Left lung (tissue), 10 donors: ENCODE results near the gene INPP4B. TPM values are rescaled to one million over a fixed set of nuclear protein-coding genes. Genes with fewer than 3 reads are reported as not detected.
"Not testable (repeated sequence)": the region's sequence is repeated elsewhere in the genome, so short reads cannot be mapped to it uniquely, and the experiment has no call there.

Source experiments
- ATAC-seq: fragments of 200-7000 bp; cut with Tn5 transposase; one replicate; pipeline ENCODE4 v1.9.1; 2020; ENCODE audit warnings: moderate library complexity
- DNase-seq, 4 donors: peaks; one replicate each; pipeline ENCODE4 v3.0.0-alpha.2; 2013 to 2020
- H3K27ac ChIP-seq, 2 donors: fragments of 200-600 bp; sonication (generic) in 1 of 2; one replicate each; pipeline versions ENCODE4 v1.5.0 to v1.8.0; 2020 to 2021
- H3K27me3 ChIP-seq, 2 donors: fragments of 200-600 bp; sonication (generic) in 1 of 2; one replicate each; pipeline versions ENCODE4 v1.5.0 to v1.8.0; 2020 to 2021
- H3K36me3 ChIP-seq, 2 donors: fragments of 200-600 bp; sonication (generic) in 1 of 2; one replicate each; pipeline versions ENCODE4 v1.5.0 to v1.8.0; 2020 to 2021
- H3K4me1 ChIP-seq, 2 donors: fragments of 200-600 bp; one replicate each; pipeline ENCODE4 v1.8.0; 2021
- H3K4me3 ChIP-seq, 2 donors: fragments of 200-600 bp; sonication (generic) in 1 of 2; one replicate each; pipeline versions ENCODE4 v1.5.0 to v1.8.0; 2020 to 2021; ENCODE audit warnings: mild to moderate bottlenecking in 1 of 2
- H3K9me3 ChIP-seq, 2 donors: fragments of 200-600 bp; sonication (generic) in 1 of 2; one replicate each; pipeline versions ENCODE4 v1.5.0 to v1.8.0; 2020 to 2021
- intact Hi-C, 2 donors: fragments of 100-400 bp; cut with DNase I; formaldehyde crosslinking; loops; one replicate each; pipeline versions ENCODE4 v1.11.2 to v1.14.2; 2022
- polyA plus RNA-seq, 6 donors: library from polyadenylated mRNA; unstranded; fragments of 120-200 nt; gene quantifications; one replicate each; pipeline ENCODE4 v1.2.1, GENCODE V29; 2013; ENCODE audit not compliant: insufficient read length in 6 of 6
- total RNA-seq, 2 donors: library from RNA; stranded (reverse); fragmentation: NEBNext Ultra II Directional; extraction: Animal tissue kit (Norgen Biotek cat#: 25700); gene quantifications; one replicate each; pipeline ENCODE4 v1.2.1, GENCODE V29; 2021
- TF ChIP-seq, protein P1 (sequence below), 2 donors: fragments of 200-600 bp; sonication (generic) in 1 of 2; IDR thresholded peaks; one replicate each; pipeline versions ENCODE4 v1.5.0 to v1.8.0; 2021; ENCODE audit warnings: antibody characterized with exemption in 2 of 2
- donor health status: DM: no; HTN: yes; CAD: no.
- donor health status: DM: no; HTN: no; CAD: no.

The INPP4B gene
- total and polyA plus RNA-seq, 8 donors, result 7.3 to 15.1 (median 11.6) TPM

- Histone ChIP-seq H3K4me1 (peaks cover 0 to 26% of the 10 kb centered on the region in 2 donors), H3K9me3 (no peaks in the 10 kb centered on the region), H3K27ac (no peak overlapping the region), H3K4me3 (peak overlapping the region in 1 of 2 donors; percentile 38), H3K27me3 (no peaks in the 10 kb centered on the region), H3K36me3 (no peaks in the 10 kb centered on the region)
- TF ChIP-seq, protein P1, sequence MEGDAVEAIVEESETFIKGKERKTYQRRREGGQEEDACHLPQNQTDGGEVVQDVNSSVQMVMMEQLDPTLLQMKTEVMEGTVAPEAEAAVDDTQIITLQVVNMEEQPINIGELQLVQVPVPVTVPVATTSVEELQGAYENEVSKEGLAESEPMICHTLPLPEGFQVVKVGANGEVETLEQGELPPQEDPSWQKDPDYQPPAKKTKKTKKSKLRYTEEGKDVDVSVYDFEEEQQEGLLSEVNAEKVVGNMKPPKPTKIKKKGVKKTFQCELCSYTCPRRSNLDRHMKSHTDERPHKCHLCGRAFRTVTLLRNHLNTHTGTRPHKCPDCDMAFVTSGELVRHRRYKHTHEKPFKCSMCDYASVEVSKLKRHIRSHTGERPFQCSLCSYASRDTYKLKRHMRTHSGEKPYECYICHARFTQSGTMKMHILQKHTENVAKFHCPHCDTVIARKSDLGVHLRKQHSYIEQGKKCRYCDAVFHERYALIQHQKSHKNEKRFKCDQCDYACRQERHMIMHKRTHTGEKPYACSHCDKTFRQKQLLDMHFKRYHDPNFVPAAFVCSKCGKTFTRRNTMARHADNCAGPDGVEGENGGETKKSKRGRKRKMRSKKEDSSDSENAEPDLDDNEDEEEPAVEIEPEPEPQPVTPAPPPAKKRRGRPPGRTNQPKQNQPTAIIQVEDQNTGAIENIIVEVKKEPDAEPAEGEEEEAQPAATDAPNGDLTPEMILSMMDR (IDR thresholded peaks at IDR 0.05), result no peak
- peak; percentile 31 for ATAC-seq
- peak in 2 of 4 donors; percentile 28 to 42 for DNase-seq
- intact Hi-C loops, result no loop called here
These were observed 441.9 kb downstream of the INPP4B start for GRCh38 chr4:142404191-142404611.

GRCh38 chr4:142402900-142403299 is 443.2 kb downstream of the INPP4B start:
- H3K27ac ChIP-seq, result no peak overlapping the region
- TF ChIP-seq, protein P1 (IDR thresholded peaks at IDR 0.05), result no peak
- H3K4me3 ChIP-seq, result no peak overlapping the region

DNA sequence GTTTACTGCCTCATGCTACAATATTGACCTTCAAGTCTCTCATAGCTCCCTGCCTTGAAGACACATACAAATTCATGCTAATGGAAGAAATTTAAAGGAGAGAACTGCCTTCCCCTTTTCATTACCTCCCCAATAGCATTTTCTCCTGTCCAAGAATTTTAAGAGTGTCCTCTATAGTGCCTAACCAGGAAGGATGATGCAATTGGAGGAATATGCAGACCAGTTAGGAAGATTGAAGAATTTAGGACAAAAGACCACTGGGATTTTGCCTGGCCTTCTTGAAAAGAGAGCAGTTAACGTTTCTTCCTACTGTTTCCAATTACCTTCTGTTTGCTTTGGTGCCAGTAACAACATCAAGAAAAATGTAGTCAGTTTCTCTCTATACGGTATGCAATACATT is 443.9 kb downstream of the INPP4B start:
- Histone ChIP-seq H3K27ac (no peak overlapping the region), H3K4me3 (peak overlapping the region in 1 of 2 donors; percentile 2)
- intact Hi-C loops, result no loop called here

More at GRCh38 chr4:142402900-142403299, 443.2 kb downstream of the INPP4B start:
- H3K9me3 ChIP-seq, result no peaks in the 10 kb centered on the region
- ATAC-seq, result no peak
- peaks cover 0 to 26% of the 10 kb centered on the region in 2 donors for H3K4me1 ChIP-seq
- intact Hi-C loops, result no loop called here
- no peaks in the 10 kb centered on the region for H3K27me3 ChIP-seq
- H3K36me3 ChIP-seq, result no peaks in the 10 kb centered on the region
- no peak for DNase-seq

GRCh38 chr4:142397364-142397991 is 448.6 kb downstream of the INPP4B start:
- not testable (repeated sequence) for H3K36me3 ChIP-seq, H3K9me3 ChIP-seq

More for the DNA sequence above, 443.9 kb downstream of the INPP4B start:
- TF ChIP-seq, protein P1 (IDR thresholded peaks at IDR 0.05), result no peak
- ATAC-seq (no peak), DNase-seq (no peak)
- peaks cover 0 to 26% of the 10 kb centered on the region in 2 donors for H3K4me1 ChIP-seq
- no peaks in the 10 kb centered on the region for H3K27me3 ChIP-seq
- no peaks in the 10 kb centered on the region for H3K9me3 ChIP-seq
- no peaks in the 10 kb centered on the region for H3K36me3 ChIP-seq

GRCh38 chr4:142396279-142396678 is 449.8 kb downstream of the INPP4B start:
- no peak overlapping the region for H3K27ac ChIP-seq
- H3K9me3 ChIP-seq, result no peaks in the 10 kb centered on the region
- TF ChIP-seq, protein P1 (IDR thresholded peaks at IDR 0.05), result no peak
- intact Hi-C loops, result no loop called here
- no peaks in the 10 kb centered on the region for H3K4me1 ChIP-seq
- no peak overlapping the region for H3K4me3 ChIP-seq
- ATAC-seq (no peak), DNase-seq (no peak)
- no peaks in the 10 kb centered on the region for H3K36me3 ChIP-seq
- no peaks in the 10 kb centered on the region for H3K27me3 ChIP-seq

More at GRCh38 chr4:142397364-142397991, 448.6 kb downstream of the INPP4B start:
- H3K27ac ChIP-seq, H3K4me1 ChIP-seq, H3K4me3 ChIP-seq, DNase-seq, H3K27me3 ChIP-seq, ATAC-seq, intact Hi-C loops: not testable (repeated sequence)
